ENCODE measurements around the gene PHLDA2. TPM values are rescaled to one million over a fixed set of nuclear protein-coding genes. Genes with fewer than 3 reads are reported as not detected.
A peak's percentile ranks its signal among the peaks of the same experiment; 100 is the strongest.

PHLDA2 gene
- total RNA-seq, 1 experiment from 2014 or later = 101 TPM

GRCh38 chr11:2883640-2883978 is 45.6 kb downstream of the PHLDA2 start:
- no peak overlapping the region for H3K9ac ChIP-seq (ENCODE audit: low read length)
- no peak overlapping the region for H2AFZ ChIP-seq (ENCODE audit: low read length)
- H3K4me3 ChIP-seq (ENCODE audit: low read length) = peak overlapping the region; percentile 18; the same call in 1 of the 2 replicates
- H3K36me3 ChIP-seq (ENCODE audit: low read depth, low read length) = no peaks in the 10 kb centered on the region
- no peaks in the 10 kb centered on the region for H4K20me1 ChIP-seq (ENCODE audit: low read length)
- intact Hi-C loops (cut with micrococcal nuclease) = loop anchor here (10.0 kb wide), 1 partner anchor 459 kb away; no protein-coding TSS in a partner anchor
- H3K79me2 ChIP-seq (ENCODE audit: low read length) = no peaks in the 10 kb centered on the region
- peak overlapping the region; percentile 78 for H3K4me2 ChIP-seq (ENCODE audit: low read length)
- BruUV-seq (replicated peaks) = no TSS peak
- DNase-seq (no peak), ATAC-seq (no peak)
- H3K27ac ChIP-seq (ENCODE audit: low read length) = no peak overlapping the region
- no peaks in the 10 kb centered on the region for H3K27me3 ChIP-seq (ENCODE audit: low read length)
- ChIA-PET CTCF (no interaction called here), POLR2A (ENCODE audit: unreplicated experiment) (no interaction called here)
- no peaks in the 10 kb centered on the region for H3K9me3 ChIP-seq (ENCODE audit: low read length)
- TF ChIP-seq EZH2phosphoT487 (IDR thresholded peaks at IDR 0.05; ENCODE audit: borderline replicate concordance, low read length) = no peak
- TF ChIP-seq, protein P1, sequence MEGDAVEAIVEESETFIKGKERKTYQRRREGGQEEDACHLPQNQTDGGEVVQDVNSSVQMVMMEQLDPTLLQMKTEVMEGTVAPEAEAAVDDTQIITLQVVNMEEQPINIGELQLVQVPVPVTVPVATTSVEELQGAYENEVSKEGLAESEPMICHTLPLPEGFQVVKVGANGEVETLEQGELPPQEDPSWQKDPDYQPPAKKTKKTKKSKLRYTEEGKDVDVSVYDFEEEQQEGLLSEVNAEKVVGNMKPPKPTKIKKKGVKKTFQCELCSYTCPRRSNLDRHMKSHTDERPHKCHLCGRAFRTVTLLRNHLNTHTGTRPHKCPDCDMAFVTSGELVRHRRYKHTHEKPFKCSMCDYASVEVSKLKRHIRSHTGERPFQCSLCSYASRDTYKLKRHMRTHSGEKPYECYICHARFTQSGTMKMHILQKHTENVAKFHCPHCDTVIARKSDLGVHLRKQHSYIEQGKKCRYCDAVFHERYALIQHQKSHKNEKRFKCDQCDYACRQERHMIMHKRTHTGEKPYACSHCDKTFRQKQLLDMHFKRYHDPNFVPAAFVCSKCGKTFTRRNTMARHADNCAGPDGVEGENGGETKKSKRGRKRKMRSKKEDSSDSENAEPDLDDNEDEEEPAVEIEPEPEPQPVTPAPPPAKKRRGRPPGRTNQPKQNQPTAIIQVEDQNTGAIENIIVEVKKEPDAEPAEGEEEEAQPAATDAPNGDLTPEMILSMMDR (conservative IDR thresholded peaks at IDR 0.05; ENCODE audit: low read depth, low read length) = no peak
- no peak for TF ChIP-seq EZH2 (IDR thresholded peaks at IDR 0.05; ENCODE audit: low read length, unreplicated experiment)
- H3F3A ChIP-seq (ENCODE audit: low read length, unreplicated experiment) = no peaks in the 10 kb centered on the region
- H3K4me1 ChIP-seq (ENCODE audit: insufficient read depth, low read length) = peaks cover 5% of the 10 kb centered on the region; the same call in 1 of the 2 replicates
- H3K9me2 ChIP-seq (replicated peaks; ENCODE audit: low read length) = no peaks in the 10 kb centered on the region

DNA sequence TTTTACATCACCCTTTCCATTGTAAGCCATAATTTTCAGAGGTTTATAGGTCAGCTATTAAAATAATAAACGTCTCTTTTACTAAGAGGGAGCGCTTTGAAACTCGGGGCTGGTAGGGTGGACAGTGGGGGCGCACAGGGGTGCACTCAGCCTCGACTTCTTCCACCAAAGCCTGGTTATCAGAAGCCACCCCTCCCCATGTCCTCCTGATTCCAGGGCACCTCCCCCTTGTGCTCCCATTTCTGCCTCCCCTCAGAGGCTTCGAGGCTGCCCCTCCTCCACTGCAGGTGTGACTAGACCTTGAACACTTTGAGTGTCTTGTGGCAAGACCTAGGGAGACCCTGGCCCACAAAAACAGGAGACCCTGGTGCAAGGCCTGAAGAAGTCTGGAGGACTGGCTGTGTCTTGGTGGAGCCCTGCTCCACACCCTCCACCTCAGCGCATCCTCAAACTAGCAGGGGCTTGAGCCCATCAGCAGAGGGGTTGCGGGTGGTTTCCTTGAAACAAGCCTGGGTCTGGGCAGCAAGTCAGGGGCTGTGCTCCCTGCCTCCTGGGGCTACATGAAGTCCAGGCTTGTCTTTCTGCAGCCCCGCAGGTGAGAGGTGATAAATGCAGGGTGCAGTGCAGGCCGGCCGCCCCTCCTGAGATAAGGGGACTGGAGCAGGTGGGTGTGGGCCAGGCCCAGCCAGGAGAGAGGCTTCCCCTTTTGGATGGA is 46.7 kb downstream of the PHLDA2 start:
- Histone ChIP-seq H3K27ac (ENCODE audit: low read length) (no peak overlapping the region), H3K36me3 (ENCODE audit: low read depth, low read length) (no peaks in the 10 kb centered on the region), H3K9ac (ENCODE audit: low read length) (no peak overlapping the region), H3K4me2 (ENCODE audit: low read length) (no peak overlapping the region), H3K9me3 (ENCODE audit: low read length) (no peaks in the 10 kb centered on the region), H3K4me1 (ENCODE audit: insufficient read depth, low read length) (peaks cover 5% of the 10 kb centered on the region; the same call in 1 of the 2 replicates), H3K9me2 (replicated peaks; ENCODE audit: low read length) (no peaks in the 10 kb centered on the region), H2AFZ (ENCODE audit: low read length) (no peak overlapping the region), H3K27me3 (ENCODE audit: low read length) (no peaks in the 10 kb centered on the region), H3K4me3 (ENCODE audit: low read length) (no peak overlapping the region), H3F3A (ENCODE audit: low read length, unreplicated experiment) (no peaks in the 10 kb centered on the region), H3K79me2 (ENCODE audit: low read length) (no peaks in the 10 kb centered on the region), H4K20me1 (ENCODE audit: low read length) (no peaks in the 10 kb centered on the region)
- CTCF ChIA-PET = no interaction called here
- TF ChIP-seq, protein P1 (conservative IDR thresholded peaks at IDR 0.05; ENCODE audit: low read depth, low read length) = no peak
- TF ChIP-seq EZH2phosphoT487 (IDR thresholded peaks at IDR 0.05; ENCODE audit: borderline replicate concordance, low read length) = no peak
- DNase-seq = no peak
- intact Hi-C loops (cut with micrococcal nuclease) = loop anchor here (10.0 kb wide), 1 partner anchor 458 kb away; no protein-coding TSS in a partner anchor
- POLR2A ChIA-PET (ENCODE audit: unreplicated experiment) = no interaction called here
- BruUV-seq (replicated peaks) = no TSS peak
- ATAC-seq = no peak

- BruUV-seq (replicated peaks) = no TSS peak
- ATAC-seq (no peak), DNase-seq (no peak)
- no peaks in the 10 kb centered on the region for H3K9me3 ChIP-seq (ENCODE audit: low read length)
- H2AFZ ChIP-seq (ENCODE audit: low read length) = no peak overlapping the region
- no peaks in the 10 kb centered on the region for H3K9me2 ChIP-seq (replicated peaks; ENCODE audit: low read length)
- no peaks in the 10 kb centered on the region for H3K27me3 ChIP-seq (ENCODE audit: low read length)
- H3K9ac ChIP-seq (ENCODE audit: low read length) = no peak overlapping the region
- H3K4me3 ChIP-seq (ENCODE audit: low read length) = no peak overlapping the region
- intact Hi-C loops (cut with micrococcal nuclease) = loop anchor here (10.0 kb wide), 1 partner anchor 457 kb away; no protein-coding TSS in a partner anchor
- no peak for TF ChIP-seq EZH2 (IDR thresholded peaks at IDR 0.05; ENCODE audit: low read length, unreplicated experiment)
- TF ChIP-seq, protein P1 (conservative IDR thresholded peaks at IDR 0.05; ENCODE audit: low read depth, low read length) = no peak
- TF ChIP-seq EZH2phosphoT487 (IDR thresholded peaks at IDR 0.05; ENCODE audit: borderline replicate concordance, low read length) = no peak
- no peaks in the 10 kb centered on the region for H3K79me2 ChIP-seq (ENCODE audit: low read length)
- no peak overlapping the region for H3K27ac ChIP-seq (ENCODE audit: low read length)
- POLR2A ChIA-PET (ENCODE audit: unreplicated experiment) = no interaction called here
- no peaks in the 10 kb centered on the region for H3F3A ChIP-seq (ENCODE audit: low read length, unreplicated experiment)
- H3K4me2 ChIP-seq (ENCODE audit: low read length) = no peak overlapping the region
- no peaks in the 10 kb centered on the region for H4K20me1 ChIP-seq (ENCODE audit: low read length)
- H3K36me3 ChIP-seq (ENCODE audit: low read depth, low read length) = no peaks in the 10 kb centered on the region
- H3K4me1 ChIP-seq (ENCODE audit: insufficient read depth, low read length) = peaks cover 5% of the 10 kb centered on the region; the same call in 1 of the 2 replicates
- CTCF ChIA-PET = no interaction called here
Observed at GRCh38 chr11:2881981-2882375, 47.2 kb downstream of the PHLDA2 start.
